Right atrium auricular region (tissue), 2 donors: ENCODE results near the gene MRPL10. TPM values are rescaled to one million over a fixed set of nuclear protein-coding genes. Genes with fewer than 3 reads are reported as not detected.

Experiments
- DNase-seq: peaks from one replicate; pipeline ENCODE4 v3.0.0-alpha.2; 2019; ENCODE audit warnings: low spot score
- H3K27ac ChIP-seq, 2 donors: fragments of 200-600 bp; sonication (generic); 1 replicate in 1 of 2; 2 replicates in 1 of 2; pipeline ENCODE4 v1.5.1; 2016 to 2019
- H3K27me3 ChIP-seq, 2 donors: fragments of 200-600 bp; sonication (generic); one replicate each; pipeline versions ENCODE4 v1.5.1 to v1.6.0; 2017 to 2019
- H3K36me3 ChIP-seq: fragments of 200-600 bp; sonication (generic); one replicate; pipeline ENCODE4 v1.5.1; 2016
- H3K4me1 ChIP-seq, 2 donors: fragments of 200-600 bp; sonication (generic); one replicate each; pipeline versions ENCODE4 v1.5.1 to v1.6.0; 2017 to 2019
- H3K4me3 ChIP-seq, 2 donors: fragments of 200-600 bp; sonication (generic); 1 replicate in 1 of 2; 2 replicates in 1 of 2; pipeline ENCODE4 v1.5.1; 2017 to 2019; ENCODE audit warnings: mild to moderate bottlenecking in 1 of 2, moderate library complexity in 1 of 2
- H3K9me3 ChIP-seq, 2 donors: fragments of 200-600 bp; sonication (generic); one replicate each; pipeline ENCODE4 v1.5.1; 2019
- CTCF ChIP-seq, 2 donors: fragments of 200-600 bp; sonication (generic); IDR thresholded peaks; one replicate each; pipeline ENCODE4 v1.5.1; 2019; ENCODE audit warnings: antibody characterized with exemption in 2 of 2
- total RNA-seq, 2 donors: library from RNA; depleted of rRNA; stranded (reverse); fragments of >200 nt; gene quantifications; one replicate each; pipeline ENCODE4 v1.1.0, GENCODE V29; 2016

The MRPL10 gene
- total RNA-seq, 2 donors from 2014 or later = 51.8 to 61.3 TPM

DNA sequence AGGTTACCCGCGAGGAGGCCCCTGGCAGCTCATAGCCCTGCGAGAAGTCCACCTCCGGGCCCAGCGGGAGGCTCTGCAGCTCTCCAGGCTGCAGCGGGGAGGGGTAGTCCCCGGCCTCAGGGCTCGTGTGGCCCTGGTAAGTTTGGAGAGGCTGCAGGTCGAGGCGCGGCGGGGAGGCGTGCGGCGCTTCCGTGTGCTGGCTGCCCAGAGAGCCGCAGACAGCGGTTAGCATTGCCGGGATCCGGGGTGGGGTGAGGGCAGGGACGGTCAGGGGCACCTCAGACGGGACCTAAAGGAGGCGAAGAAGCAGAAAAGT, 16.8 kb upstream of the MRPL10 start:
- Histone ChIP-seq H3K9me3 (no peaks in the 10 kb centered on the region), H3K4me1 (peaks cover 0 to 30% of the 10 kb centered on the region in 2 donors), H3K27ac (no peak overlapping the region), H3K4me3 (no peak overlapping the region), H3K36me3 (no peaks in the 10 kb centered on the region), H3K27me3 (peaks cover 23 to 28% of the 10 kb centered on the region in 2 donors)
- DNase-seq = no peak
- no peak for TF ChIP-seq CTCF (IDR thresholded peaks at IDR 0.05)

- no peak for DNase-seq
- Histone ChIP-seq H3K4me1 (peaks cover 0 to 30% of the 10 kb centered on the region in 2 donors), H3K4me3 (no peak overlapping the region), H3K36me3 (no peaks in the 10 kb centered on the region), H3K27me3 (peaks cover 18 to 24% of the 10 kb centered on the region in 2 donors), H3K27ac (no peak overlapping the region), H3K9me3 (no peaks in the 10 kb centered on the region)
- peak in 1 of 2 donors; percentile 48 for TF ChIP-seq CTCF (IDR thresholded peaks at IDR 0.05)
These were observed 16.2 kb upstream of the MRPL10 start for GRCh38 chr17:47847341-47848197.

- no peak for TF ChIP-seq CTCF (IDR thresholded peaks at IDR 0.05)
- Histone ChIP-seq H3K36me3 (no peaks in the 10 kb centered on the region), H3K4me1 (peaks cover 0 to 26% of the 10 kb centered on the region in 2 donors), H3K27me3 (peaks cover 11 to 20% of the 10 kb centered on the region in 2 donors), H3K27ac (no peak overlapping the region), H3K4me3 (no peak overlapping the region), H3K9me3 (no peaks in the 10 kb centered on the region)
- no peak for DNase-seq
These were observed 15.5 kb upstream of the MRPL10 start for GRCh38 chr17:47846716-47847340.

- DNase-seq = no peak
- peaks cover 5 to 18% of the 10 kb centered on the region in 2 donors for H3K27me3 ChIP-seq
- no peak overlapping the region for H3K4me3 ChIP-seq
- H3K36me3 ChIP-seq = no peaks in the 10 kb centered on the region
- H3K9me3 ChIP-seq = no peaks in the 10 kb centered on the region
- no peak overlapping the region for H3K27ac ChIP-seq
- H3K4me1 ChIP-seq = peaks cover 0 to 21% of the 10 kb centered on the region in 2 donors
- no peak for TF ChIP-seq CTCF (IDR thresholded peaks at IDR 0.05)
These were observed 14.4 kb upstream of the MRPL10 start for GRCh38 chr17:47845716-47846075.

- no peak for DNase-seq
- peak in 1 of 2 donors; percentile 25 for TF ChIP-seq CTCF (IDR thresholded peaks at IDR 0.05)
- no peak overlapping the region for H3K27ac ChIP-seq
- no peaks in the 10 kb centered on the region for H3K9me3 ChIP-seq
- peaks cover 3 to 18% of the 10 kb centered on the region in 2 donors for H3K27me3 ChIP-seq
- peaks cover 0 to 22% of the 10 kb centered on the region in 2 donors for H3K4me1 ChIP-seq
- no peak overlapping the region for H3K4me3 ChIP-seq
- H3K36me3 ChIP-seq = no peaks in the 10 kb centered on the region
These were observed 13.7 kb upstream of the MRPL10 start for GRCh38 chr17:47844814-47845715.
